PC-3 (cell line): ENCODE measurements around the gene NPSR1.

ENCODE experiments used
- EZH2 ChIP-seq: fragments of 300-600 bp; sonication (generic); IDR thresholded peaks from one replicate; pipeline ENCODE4 v1.6.1; 2017; ENCODE audit warnings: antibody characterized with exemption, mild to moderate bottlenecking, low read length; ENCODE audit not compliant: unreplicated experiment
- TF ChIP-seq, protein P1 (sequence below): fragments of 300-600 bp; sonication (generic); conservative IDR thresholded peaks from 2 replicates; pipeline ENCODE4 v1.5.1; 2017; ENCODE audit warnings: antibody characterized with exemption, low read depth, mild to moderate bottlenecking, low read length

GRCh38 chr7:34849986-34850385, 192.0 kb downstream of the NPSR1 start:
- TF ChIP-seq, protein P1, sequence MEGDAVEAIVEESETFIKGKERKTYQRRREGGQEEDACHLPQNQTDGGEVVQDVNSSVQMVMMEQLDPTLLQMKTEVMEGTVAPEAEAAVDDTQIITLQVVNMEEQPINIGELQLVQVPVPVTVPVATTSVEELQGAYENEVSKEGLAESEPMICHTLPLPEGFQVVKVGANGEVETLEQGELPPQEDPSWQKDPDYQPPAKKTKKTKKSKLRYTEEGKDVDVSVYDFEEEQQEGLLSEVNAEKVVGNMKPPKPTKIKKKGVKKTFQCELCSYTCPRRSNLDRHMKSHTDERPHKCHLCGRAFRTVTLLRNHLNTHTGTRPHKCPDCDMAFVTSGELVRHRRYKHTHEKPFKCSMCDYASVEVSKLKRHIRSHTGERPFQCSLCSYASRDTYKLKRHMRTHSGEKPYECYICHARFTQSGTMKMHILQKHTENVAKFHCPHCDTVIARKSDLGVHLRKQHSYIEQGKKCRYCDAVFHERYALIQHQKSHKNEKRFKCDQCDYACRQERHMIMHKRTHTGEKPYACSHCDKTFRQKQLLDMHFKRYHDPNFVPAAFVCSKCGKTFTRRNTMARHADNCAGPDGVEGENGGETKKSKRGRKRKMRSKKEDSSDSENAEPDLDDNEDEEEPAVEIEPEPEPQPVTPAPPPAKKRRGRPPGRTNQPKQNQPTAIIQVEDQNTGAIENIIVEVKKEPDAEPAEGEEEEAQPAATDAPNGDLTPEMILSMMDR, result no peak
- TF ChIP-seq EZH2, result no peak
